Fibroblast of villous mesenchyme (primary cell): ENCODE measurements around the gene MRRF. TPM values are rescaled to one million over a fixed set of nuclear protein-coding genes. Genes with fewer than 3 reads are reported as not detected.

Experiments
- DNase-seq: peaks from one replicate; pipeline ENCODE4 v3.0.0-alpha.2; 2010; ENCODE audit warnings: low read depth
- H3K4me3 ChIP-seq: 2 replicates; pipeline ENCODE4 v1.5.1; 2011; ENCODE audit warnings: low read depth, mild to moderate bottlenecking, low read length
- CTCF ChIP-seq: IDR thresholded peaks from 2 replicates; pipeline ENCODE4 v1.5.1; 2012; ENCODE audit warnings: low read depth, mild to moderate bottlenecking, low read length; ENCODE audit not compliant: insufficient read depth
- total RNA-seq: library from RNA; depleted of rRNA; stranded (reverse); fragments of >200 nt; gene quantifications from 2 replicates; pipeline ENCODE4 v1.2.3, GENCODE V29; 2012

Gene MRRF
- total RNA-seq, 1 donor, result 29.4 TPM

DNA sequence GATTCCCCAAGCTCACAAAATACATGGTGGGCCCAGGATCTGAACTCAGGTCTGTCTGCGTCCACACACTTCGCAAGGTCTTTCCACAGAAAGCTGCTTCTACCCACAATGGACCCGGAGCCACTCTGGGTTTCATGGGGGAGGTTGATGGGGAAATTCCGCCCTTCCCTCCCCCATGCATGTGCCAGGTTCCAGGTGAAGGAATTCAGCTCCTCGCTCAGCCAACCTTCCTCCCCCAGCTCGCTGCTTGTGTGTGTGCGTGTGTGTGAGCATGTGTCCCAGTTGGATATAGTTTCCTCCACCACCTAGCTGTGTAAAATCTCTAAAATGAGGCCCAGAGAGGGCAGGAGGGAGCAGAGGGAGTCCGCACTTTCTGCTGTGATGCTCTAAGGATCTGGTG is 107.2 kb downstream of the MRRF start:
- TF ChIP-seq CTCF, result no peak
- H3K4me3 ChIP-seq, result no peak overlapping the region
- DNase-seq, result no peak

- H3K4me3 ChIP-seq, result no peak overlapping the region
- no peak for DNase-seq
- TF ChIP-seq CTCF, result no peak
Observed at GRCh38 chr9:122372856-122373845, 108.5 kb downstream of the MRRF start.

DNA sequence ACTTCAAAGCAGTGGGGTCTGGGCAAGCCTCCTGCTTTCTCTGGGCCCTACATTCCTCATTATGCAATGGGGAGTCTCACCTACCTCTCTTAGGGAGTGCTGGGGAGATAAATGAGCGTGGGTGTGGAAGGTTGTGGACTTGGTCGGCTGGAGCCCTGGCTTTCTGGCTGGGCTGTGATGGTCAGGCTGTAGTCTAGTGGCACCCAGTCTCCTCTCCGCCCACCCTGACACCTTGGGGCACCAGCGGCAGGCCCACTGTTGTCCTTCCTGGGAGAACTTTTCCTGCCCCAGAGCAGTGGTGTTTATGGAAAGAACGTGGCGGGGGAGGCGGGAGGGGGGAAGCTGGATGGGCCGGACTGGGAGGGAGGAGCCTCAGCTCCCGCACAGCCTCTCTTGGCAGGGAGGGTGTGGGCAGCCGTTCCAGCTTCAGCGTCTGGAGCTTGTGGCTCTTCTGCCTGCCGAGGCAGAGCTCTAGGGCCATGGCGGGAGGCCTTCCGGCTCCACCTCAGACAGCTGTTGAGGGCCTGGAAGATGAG is 110.3 kb downstream of the MRRF start:
- TF ChIP-seq CTCF, result no peak
- peak; percentile 75 for DNase-seq
- no peak overlapping the region for H3K4me3 ChIP-seq

DNA sequence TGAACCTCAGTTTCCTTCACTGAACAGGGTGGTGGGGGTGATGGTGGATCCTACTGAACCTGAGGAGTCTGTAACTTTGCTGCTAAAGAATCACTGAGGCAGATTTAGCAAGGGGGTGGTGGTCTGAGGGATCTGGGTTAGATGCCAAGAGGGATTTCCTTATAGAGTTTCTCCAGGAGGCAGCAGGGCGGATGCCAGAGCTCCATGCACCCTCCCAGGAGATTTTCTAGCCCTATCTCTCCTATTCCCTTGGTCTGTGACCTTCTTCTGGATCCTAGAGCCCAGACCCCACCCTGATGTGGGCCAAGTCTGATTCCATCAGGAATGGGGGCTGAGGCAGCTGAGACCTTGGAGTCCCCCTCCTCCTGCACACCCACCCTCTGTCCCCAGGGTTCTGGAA is 112.1 kb downstream of the MRRF start:
- H3K4me3 ChIP-seq, result no peak overlapping the region
- no peak for TF ChIP-seq CTCF
- DNase-seq, result no peak

- no peak for TF ChIP-seq CTCF
- no peak overlapping the region for H3K4me3 ChIP-seq
- DNase-seq, result peak; percentile 24
Observed at GRCh38 chr9:122377241-122378164, 112.8 kb downstream of the MRRF start.

GRCh38 chr9:122378236-122378635 is 113.6 kb downstream of the MRRF start:
- DNase-seq, result no peak
- no peak for TF ChIP-seq CTCF
- H3K4me3 ChIP-seq, result no peak overlapping the region
